NCI-H1417 treated with DMSO at 0.1 percent for 48 hours (cell line): ENCODE results near the gene PLCH2.

Experiments
- DNase-seq: peaks from one replicate; lab custom pipeline; 2025; lab: John Stamatoyannopoulos, UW

The PLCH2 gene

GRCh38 chr1:2460203-2460602 is 15.9 kb upstream of the PLCH2 start:
- no peak for DNase-seq

- no peak for DNase-seq
Measured at GRCh38 chr1:2460996-2461751, 14.9 kb upstream of the PLCH2 start.

GRCh38 chr1:2462819-2463218 is 13.3 kb upstream of the PLCH2 start:
- DNase-seq: no peak

- no peak for DNase-seq
Measured at GRCh38 chr1:2463396-2463795, 12.7 kb upstream of the PLCH2 start.

GRCh38 chr1:2465371-2466269 is 10.5 kb upstream of the PLCH2 start:
- DNase-seq: no peak

- DNase-seq: no peak
Measured at GRCh38 chr1:2466270-2466665, 9.8 kb upstream of the PLCH2 start.

GRCh38 chr1:2466958-2467554 is 9.0 kb upstream of the PLCH2 start:
- DNase-seq: no peak

- DNase-seq: no peak
Measured at GRCh38 chr1:2468041-2468472, 8.0 kb upstream of the PLCH2 start.

GRCh38 chr1:2468540-2468939 is 7.5 kb upstream of the PLCH2 start:
- no peak for DNase-seq

GRCh38 chr1:2469103-2469940 is 6.8 kb upstream of the PLCH2 start:
- no peak for DNase-seq

GRCh38 chr1:2470290-2471158 is 5.6 kb upstream of the PLCH2 start:
- DNase-seq: no peak

GRCh38 chr1:2471159-2471471 is 5.0 kb upstream of the PLCH2 start:
- no peak for DNase-seq

- no peak for DNase-seq
Measured at GRCh38 chr1:2471587-2472001, 4.5 kb upstream of the PLCH2 start.

- no peak for DNase-seq
Measured at GRCh38 chr1:2472109-2472508, 4.0 kb upstream of the PLCH2 start.

GRCh38 chr1:2472561-2473177 is 3.4 kb upstream of the PLCH2 start:
- no peak for DNase-seq

- DNase-seq: no peak
Measured at GRCh38 chr1:2473198-2473597, 2.9 kb upstream of the PLCH2 start.

GRCh38 chr1:2474104-2474844 is 1.8 kb upstream of the PLCH2 start:
- DNase-seq: no peak

- DNase-seq: no peak
Measured at GRCh38 chr1:2474933-2475371, 1.1 kb upstream of the PLCH2 start.

- DNase-seq: no peak
Measured at GRCh38 chr1:2475571-2475970, 518 bp upstream of the PLCH2 start.

- DNase-seq: no peak
Measured at GRCh38 chr1:2477309-2477708, 1.2 kb downstream of the PLCH2 start.
